OCI-LY7 (cell line): ENCODE measurements around the gene HS6ST3. TPM values are rescaled to one million over a fixed set of nuclear protein-coding genes. Genes with fewer than 3 reads are reported as not detected.

ENCODE experiments used
- BruUV-seq: library from RNA; stranded (reverse); fragments of 400-500 nt; replicated peaks from 2 replicates; lab custom pipeline; 2021; lab: Mats Ljungman, UMichigan
- CTCF ChIA-PET: fragments of 300-600 bp; sonication (Branson Sonifier 250); formaldehyde crosslinking; loops from one replicate; lab custom pipeline; 2022; ENCODE audit warnings: antibody characterized with exemption; ENCODE audit not compliant: unreplicated experiment; lab: Charles Lee
- POLR2A ChIA-PET: fragments of 300-600 bp; sonication (Branson Sonifier 250); formaldehyde crosslinking; loops from one replicate; lab custom pipeline; 2022; ENCODE audit warnings: antibody characterized with exemption; lab: Charles Lee
- DNase-seq: peaks from one replicate; pipeline ENCODE4 v3.0.0-alpha.2; 2015; ENCODE audit warnings: low spot score
- H2AFZ ChIP-seq: fragments of 200-600 bp; sonication (generic), shearing (Covaris generic); 2 replicates; pipeline ENCODE4 v1.6.1; 2014; ENCODE audit warnings: mild to moderate bottlenecking, antibody characterized with exemption, low read length, moderate library complexity
- H3K27ac ChIP-seq: fragments of 200-600 bp; sonication (generic); 2 replicates; pipeline ENCODE4 v1.5.1; 2014; ENCODE audit warnings: mixed run types, low read depth, mild to moderate bottlenecking, moderate library complexity, low read length, inconsistent platforms; ENCODE audit not compliant: poor library complexity, severe bottlenecking
- H3K36me3 ChIP-seq: fragments of 200-600 bp; sonication (generic); 2 replicates; pipeline ENCODE4 v1.6.1; 2014; ENCODE audit warnings: mild to moderate bottlenecking, antibody characterized with exemption, low read length, moderate library complexity, mixed read lengths; ENCODE audit not compliant: insufficient read depth
- H3K4me1 ChIP-seq: fragments of 200-600 bp; sonication (generic); 2 replicates; pipeline ENCODE4 v1.5.1; 2014; ENCODE audit warnings: mild to moderate bottlenecking, low read length; ENCODE audit not compliant: insufficient read depth, poor library complexity, severe bottlenecking
- H3K4me2 ChIP-seq: fragments of 200-600 bp; sonication (generic); 2 replicates; pipeline ENCODE4 v1.6.1; 2014; ENCODE audit warnings: mild to moderate bottlenecking, low read length
- H3K4me3 ChIP-seq: fragments of 200-600 bp; sonication (generic); 2 replicates; pipeline ENCODE4 v1.5.1; 2014; ENCODE audit warnings: mild to moderate bottlenecking, low read depth, low read length; ENCODE audit not compliant: poor library complexity, severe bottlenecking
- H3K79me2 ChIP-seq: fragments of 200-600 bp; sonication (generic); 2 replicates; pipeline ENCODE4 v1.6.1; 2016; ENCODE audit warnings: low read depth, mild to moderate bottlenecking, low read length, moderate library complexity, mixed read lengths; ENCODE audit not compliant: insufficient read depth
- H3K9me2 ChIP-seq: fragments of 200-600 bp; sonication (generic); 2 replicates; pipeline ENCODE4 v1.6.1; 2016; ENCODE audit warnings: mild to moderate bottlenecking, low read length, mixed read lengths; ENCODE audit not compliant: insufficient read depth
- H3K9me3 ChIP-seq: fragments of 200-600 bp; sonication (generic); 2 replicates; pipeline ENCODE4 v1.6.1; 2014; ENCODE audit warnings: mild to moderate bottlenecking, mixed run types, low read length, mixed read lengths
- H4K20me1 ChIP-seq: fragments of 200-600 bp; sonication (generic); 2 replicates; pipeline ENCODE4 v1.6.1; 2014; ENCODE audit warnings: mild to moderate bottlenecking, antibody characterized with exemption, low read length, moderate library complexity, mixed read lengths; ENCODE audit not compliant: insufficient read depth
- CTCF ChIP-seq: fragments of 200-600 bp; sonication (generic); conservative IDR thresholded peaks from 2 replicates; pipeline ENCODE4 v1.5.1; 2014; ENCODE audit warnings: mild to moderate bottlenecking, antibody characterized with exemption, low read length, moderate library complexity, mixed read lengths
- EZH2phosphoT487 ChIP-seq: fragments of 200-600 bp; sonication (generic); IDR thresholded peaks from 2 replicates; pipeline ENCODE4 v1.6.1; 2018; ENCODE audit warnings: low read depth, borderline replicate concordance, mild to moderate bottlenecking, mixed run types, antibody characterized with exemption, low read length, moderate library complexity, mixed read lengths
- intact Hi-C: fragments of 100-400 bp; cut with micrococcal nuclease; formaldehyde crosslinking; loops from one replicate; pipeline ENCODE4 v1.10.0; 2022; ENCODE audit not compliant: unreplicated experiment
- total RNA-seq, 2 experiments: library from RNA; depleted of rRNA in 1 of 2; stranded (reverse); fragments of >200 nt in 1 of 2; shearing (Covaris generic) in 1 of 2; gene quantifications; 2 replicates each; pipeline ENCODE4 v1.2.3, GENCODE V29; 2014 to 2022

Gene HS6ST3
- total RNA-seq, 2 experiments from 2014 or later: not detected

GRCh38 chr13:96573563-96573962, 483.7 kb downstream of the HS6ST3 start:
- TF ChIP-seq EZH2phosphoT487: no peak
- no peak for TF ChIP-seq CTCF
- no peak for DNase-seq
- POLR2A ChIA-PET: no interaction called here
- no peaks in the 10 kb centered on the region for H3K9me3 ChIP-seq
- CTCF ChIA-PET: no interaction called here
- H3K79me2 ChIP-seq: no peaks in the 10 kb centered on the region
- H3K4me1 ChIP-seq: no peaks in the 10 kb centered on the region
- no TSS peak for BruUV-seq
- H3K36me3 ChIP-seq: no peaks in the 10 kb centered on the region
- H3K4me3 ChIP-seq: no peak overlapping the region
- H4K20me1 ChIP-seq: no peaks in the 10 kb centered on the region
- no peak overlapping the region for H3K4me2 ChIP-seq
- H2AFZ ChIP-seq: no peak overlapping the region
- intact Hi-C loops: no loop called here
- no peak overlapping the region for H3K27ac ChIP-seq
- H3K9me2 ChIP-seq: no peaks in the 10 kb centered on the region

- no peak overlapping the region for H3K4me3 ChIP-seq
- no peaks in the 10 kb centered on the region for H3K36me3 ChIP-seq
- DNase-seq: no peak
- intact Hi-C loops: no loop called here
- no peaks in the 10 kb centered on the region for H3K9me3 ChIP-seq
- H3K4me2 ChIP-seq: no peak overlapping the region
- POLR2A ChIA-PET: interaction anchor here (0.5 kb wide), 1 partner anchor 169 kb away, joined by 3 read pairs; no protein-coding TSS in a partner anchor
- no TSS peak for BruUV-seq
- no peak overlapping the region for H2AFZ ChIP-seq
- no peak overlapping the region for H3K27ac ChIP-seq
- no peaks in the 10 kb centered on the region for H3K9me2 ChIP-seq
- H3K4me1 ChIP-seq: no peaks in the 10 kb centered on the region
- H3K79me2 ChIP-seq: no peaks in the 10 kb centered on the region
- no peaks in the 10 kb centered on the region for H4K20me1 ChIP-seq
- CTCF ChIA-PET: no interaction called here
- TF ChIP-seq EZH2phosphoT487 (no peak), CTCF (no peak)
Measured at GRCh38 chr13:96575423-96576320, 485.8 kb downstream of the HS6ST3 start.

GRCh38 chr13:96581741-96582140, 491.8 kb downstream of the HS6ST3 start:
- Histone ChIP-seq H3K79me2 (no peaks in the 10 kb centered on the region), H3K4me1 (no peaks in the 10 kb centered on the region), H3K9me2 (no peaks in the 10 kb centered on the region), H2AFZ (no peak overlapping the region), H3K9me3 (no peaks in the 10 kb centered on the region), H4K20me1 (no peaks in the 10 kb centered on the region), H3K27ac (no peak overlapping the region), H3K4me2 (no peak overlapping the region), H3K4me3 (no peak overlapping the region), H3K36me3 (no peaks in the 10 kb centered on the region)
- BruUV-seq: no TSS peak
- ChIA-PET CTCF (no interaction called here), POLR2A (no interaction called here)
- TF ChIP-seq CTCF (no peak), EZH2phosphoT487 (no peak)
- no peak for DNase-seq
- intact Hi-C loops: no loop called here
